HG03066 (cell line): ENCODE measurements around the gene KRT9.
"Not testable (repeated sequence)": the region's sequence is repeated elsewhere in the genome, so short reads cannot be mapped to it uniquely, and the experiment has no call there.

Experiments
- ATAC-seq: cut with Tn5 transposase; IDR thresholded peaks from one replicate; pipeline ENCODE4 v1.9.1; 2021; ENCODE audit warnings: low read depth; ENCODE audit not compliant: unreplicated experiment

The KRT9 gene

GRCh38 chr17:41606930-41607329 is 35.1 kb upstream of the KRT9 start:
- ATAC-seq, result not testable (repeated sequence)

GRCh38 chr17:41602524-41602923 is 30.7 kb upstream of the KRT9 start:
- ATAC-seq, result no peak

- no peak for ATAC-seq
Measured at GRCh38 chr17:41600318-41600717, 28.5 kb upstream of the KRT9 start.

- ATAC-seq, result no peak
Measured at GRCh38 chr17:41599680-41600079, 27.8 kb upstream of the KRT9 start.

- ATAC-seq, result no peak
Measured at GRCh38 chr17:41595585-41595984, 23.7 kb upstream of the KRT9 start.

- ATAC-seq, result no peak
Measured at GRCh38 chr17:41594363-41594915, 22.6 kb upstream of the KRT9 start.

GRCh38 chr17:41593306-41593981 is 21.6 kb upstream of the KRT9 start:
- ATAC-seq, result no peak

GRCh38 chr17:41592601-41593305 is 20.9 kb upstream of the KRT9 start:
- no peak for ATAC-seq

GRCh38 chr17:41589301-41589700 is 17.4 kb upstream of the KRT9 start:
- no peak for ATAC-seq

- no peak for ATAC-seq
Measured at GRCh38 chr17:41588126-41588810, 16.4 kb upstream of the KRT9 start.

- ATAC-seq, result no peak
Measured at GRCh38 chr17:41586863-41587495, 15.1 kb upstream of the KRT9 start, which contains the start of gene KRT14. TSS of gene KRT14 (minus strand) at chr17:41586895. CDS start at chr17:41586834, 61 bp downstream.

GRCh38 chr17:41585301-41586056 is 13.6 kb upstream of the KRT9 start:
- no peak for ATAC-seq

- not testable (repeated sequence) for ATAC-seq
Measured at GRCh38 chr17:41584331-41584927, 12.6 kb upstream of the KRT9 start.

- ATAC-seq, result no peak
Measured at GRCh38 chr17:41583137-41584127, 11.6 kb upstream of the KRT9 start.

- ATAC-seq, result not testable (repeated sequence)
Measured at GRCh38 chr17:41582061-41582968, 10.5 kb upstream of the KRT9 start.

GRCh38 chr17:41581366-41582060 is 9.7 kb upstream of the KRT9 start:
- ATAC-seq, result no peak
